ENCODE results near the gene PRKAG2.

Gene PRKAG2

DNA sequence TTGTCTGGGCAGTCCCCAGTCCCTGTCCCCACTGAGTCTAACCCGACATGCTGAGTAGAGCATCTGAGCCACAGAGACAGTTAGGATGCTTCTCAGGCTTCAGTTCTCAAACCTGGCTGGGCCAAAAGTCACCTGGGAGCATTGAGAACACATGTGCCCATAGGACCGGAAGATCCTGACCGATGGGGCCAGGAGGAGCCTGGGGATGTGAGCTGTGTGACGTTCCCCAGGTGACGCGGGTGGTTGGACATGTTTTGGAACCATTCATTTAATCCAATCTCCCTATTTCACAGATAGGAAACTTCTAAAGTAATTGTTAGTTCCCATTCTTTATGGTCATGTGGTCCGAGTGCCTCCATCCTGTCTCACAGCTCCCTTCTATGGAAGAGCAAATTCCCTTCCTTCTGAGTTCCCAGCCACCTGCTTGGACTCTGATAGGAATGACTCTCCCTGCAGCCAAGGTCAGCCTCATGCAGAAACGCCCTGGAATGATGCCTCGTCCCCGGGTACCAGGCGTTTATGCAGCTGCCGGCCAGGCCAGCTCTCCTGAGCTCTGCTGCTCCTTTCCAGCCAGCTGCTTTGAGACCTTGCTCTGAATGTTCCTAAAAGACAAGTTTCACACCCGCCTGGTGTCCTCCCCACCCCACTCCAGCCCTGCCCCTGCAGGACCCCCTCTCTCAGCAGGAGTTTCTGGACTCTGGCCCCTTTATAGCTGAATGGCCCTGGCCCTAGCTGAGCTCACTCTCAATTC, 190.7 kb downstream of the PRKAG2 start:
- peak; percentile 20 for DNase-seq

DNA sequence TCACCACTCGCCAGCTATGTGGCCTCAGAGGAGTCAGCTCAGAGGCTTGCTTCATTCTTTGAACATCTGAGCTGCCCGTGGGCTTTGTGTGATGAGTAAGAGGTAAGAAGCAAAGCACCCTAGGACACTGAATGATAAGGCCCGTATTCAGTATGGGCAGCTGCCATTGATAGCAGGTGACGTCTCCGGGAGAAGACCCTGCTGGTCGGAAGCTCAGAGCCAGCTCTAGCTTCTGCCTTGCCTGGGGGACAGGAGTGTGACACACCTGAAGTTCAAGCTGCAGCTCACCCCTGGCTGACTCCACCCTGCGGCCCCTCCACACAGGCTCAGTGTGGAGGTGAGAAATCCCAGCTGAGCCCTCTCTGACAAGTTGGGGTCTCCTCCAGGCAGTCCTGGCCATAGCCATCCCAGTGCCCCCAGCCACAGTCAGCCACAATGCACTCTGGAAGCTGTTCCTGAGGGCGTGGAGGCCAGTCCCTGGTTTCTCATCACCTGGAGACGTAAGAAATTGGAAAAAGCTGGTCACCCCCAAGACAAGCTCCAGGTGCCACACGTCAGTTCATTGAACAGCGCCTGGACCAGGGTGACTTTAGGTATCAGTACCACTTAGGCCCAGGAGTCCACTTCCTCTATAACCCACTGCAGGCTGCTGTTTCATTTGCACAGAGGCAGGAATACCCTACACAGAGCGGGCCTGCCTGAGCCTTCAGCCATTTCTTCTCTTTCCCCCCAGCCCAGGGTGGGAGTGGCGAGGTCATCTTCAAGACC, 192.3 kb downstream of the PRKAG2 start:
- DNase-seq = no peak

DNA sequence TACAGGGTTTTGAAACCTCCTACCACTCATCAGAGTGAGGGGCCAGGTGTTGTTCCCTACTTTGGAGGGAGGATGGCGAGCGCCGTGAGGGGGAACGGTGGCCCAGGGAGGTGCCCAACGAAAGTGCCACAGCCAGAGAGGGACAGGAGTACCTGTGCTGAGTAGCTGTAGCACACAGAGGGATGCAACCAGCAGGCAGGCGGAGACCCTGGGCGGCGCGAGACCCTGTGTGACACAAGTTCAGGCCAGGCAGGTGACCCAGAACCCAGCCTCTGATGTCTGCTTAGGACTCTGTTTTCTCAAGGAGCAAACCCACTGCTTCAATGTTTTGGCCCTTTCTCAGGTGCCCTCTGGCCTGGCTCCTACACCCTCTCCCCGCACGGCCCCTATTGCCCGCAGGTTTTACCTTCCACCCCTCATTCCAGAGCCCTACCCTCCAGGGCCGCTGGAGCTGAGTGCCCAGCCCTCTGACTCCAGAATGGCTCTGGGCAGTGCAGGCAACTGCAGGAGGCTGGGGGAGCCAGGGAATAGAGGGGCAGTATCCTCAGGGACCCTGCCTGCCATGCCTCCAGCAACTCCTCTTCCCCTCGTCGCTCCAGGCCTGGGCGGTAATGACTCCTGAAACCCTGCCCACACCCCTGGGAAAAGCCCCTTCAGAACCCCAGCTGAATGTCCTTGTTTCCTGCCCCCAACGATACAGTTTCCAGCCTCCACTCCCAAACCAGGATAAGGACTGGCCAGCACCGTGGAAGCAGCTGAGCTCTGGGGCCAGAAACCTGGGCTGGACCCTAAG, 193.1 kb downstream of the PRKAG2 start:
- no peak for DNase-seq

DNA sequence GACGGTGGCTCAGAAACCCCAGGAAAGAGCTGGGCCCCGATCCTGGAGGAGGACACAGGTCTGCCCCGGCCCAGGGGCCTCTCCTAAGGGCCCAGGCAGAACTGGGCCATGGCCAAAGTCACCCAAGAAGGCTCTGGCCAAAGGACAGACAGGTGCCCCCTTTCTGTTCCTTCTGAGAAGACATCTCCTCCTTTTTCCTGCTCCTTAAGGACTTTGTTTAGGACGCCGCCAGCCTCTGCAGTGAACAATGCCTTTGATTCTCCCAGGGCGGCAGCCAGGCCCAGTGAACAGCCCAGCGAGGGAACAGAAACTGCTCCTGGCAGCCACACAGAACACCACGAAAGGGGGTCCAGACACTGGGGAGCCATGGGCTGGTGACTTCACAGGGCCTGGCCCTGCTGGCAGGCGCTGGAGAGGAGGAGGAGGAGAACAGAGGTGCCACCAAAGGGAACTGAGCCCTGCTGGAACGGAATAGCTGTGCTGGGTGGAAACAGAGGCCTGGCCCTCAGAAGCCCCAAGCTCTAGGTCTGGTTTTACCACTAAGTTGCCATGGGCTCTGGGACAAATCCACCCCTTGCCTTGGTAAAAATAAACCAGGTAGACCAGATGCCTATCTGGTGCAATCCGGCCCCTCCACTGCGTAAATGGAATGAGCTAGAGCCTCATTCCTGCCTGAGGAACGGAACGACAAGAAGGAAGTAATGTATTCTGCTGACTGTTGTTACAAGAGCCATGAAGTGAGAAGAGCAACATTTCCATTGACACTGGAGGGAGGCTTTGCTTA, 193.9 kb downstream of the PRKAG2 start:
- no peak for DNase-seq

DNA sequence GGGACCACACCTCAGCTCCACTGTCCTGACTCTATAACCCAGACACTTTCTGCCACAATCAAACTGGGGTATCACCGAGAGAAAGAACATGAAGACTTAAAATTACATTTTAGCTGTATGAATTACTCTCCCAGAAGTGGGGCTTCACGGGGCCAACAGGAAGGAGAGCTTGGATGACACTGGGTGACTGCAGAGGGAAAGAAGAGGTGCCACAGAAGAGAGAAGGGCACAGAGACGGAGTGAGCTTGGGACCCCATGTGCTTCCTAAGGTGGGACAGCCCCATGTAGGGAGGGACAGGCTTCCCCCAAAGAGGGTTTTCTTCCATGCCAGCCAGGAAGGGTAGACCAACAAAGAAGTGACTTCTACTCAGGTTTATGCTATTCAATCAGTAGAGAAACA, 195.2 kb downstream of the PRKAG2 start:
- no peak for DNase-seq

DNA sequence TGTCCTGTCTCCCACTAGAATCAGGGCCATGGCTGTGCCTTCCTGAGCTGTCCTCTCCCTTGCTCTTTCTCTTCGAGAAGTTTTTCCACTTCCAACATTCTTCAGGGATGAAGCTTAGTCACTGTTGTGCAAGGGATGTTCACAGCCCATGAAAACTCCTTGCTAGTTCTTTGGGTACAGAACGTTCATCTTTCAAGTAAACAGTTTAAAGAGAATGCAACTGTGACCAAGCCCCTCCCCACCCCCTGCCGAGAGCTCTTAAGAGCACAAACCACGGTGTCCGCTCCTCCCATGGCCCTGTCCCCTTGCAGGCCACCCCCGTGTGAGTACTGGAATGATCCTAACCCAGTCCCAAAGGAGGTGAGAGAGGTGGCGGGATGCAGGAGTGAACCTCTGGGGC, 196.1 kb downstream of the PRKAG2 start:
- DNase-seq = no peak

DNA sequence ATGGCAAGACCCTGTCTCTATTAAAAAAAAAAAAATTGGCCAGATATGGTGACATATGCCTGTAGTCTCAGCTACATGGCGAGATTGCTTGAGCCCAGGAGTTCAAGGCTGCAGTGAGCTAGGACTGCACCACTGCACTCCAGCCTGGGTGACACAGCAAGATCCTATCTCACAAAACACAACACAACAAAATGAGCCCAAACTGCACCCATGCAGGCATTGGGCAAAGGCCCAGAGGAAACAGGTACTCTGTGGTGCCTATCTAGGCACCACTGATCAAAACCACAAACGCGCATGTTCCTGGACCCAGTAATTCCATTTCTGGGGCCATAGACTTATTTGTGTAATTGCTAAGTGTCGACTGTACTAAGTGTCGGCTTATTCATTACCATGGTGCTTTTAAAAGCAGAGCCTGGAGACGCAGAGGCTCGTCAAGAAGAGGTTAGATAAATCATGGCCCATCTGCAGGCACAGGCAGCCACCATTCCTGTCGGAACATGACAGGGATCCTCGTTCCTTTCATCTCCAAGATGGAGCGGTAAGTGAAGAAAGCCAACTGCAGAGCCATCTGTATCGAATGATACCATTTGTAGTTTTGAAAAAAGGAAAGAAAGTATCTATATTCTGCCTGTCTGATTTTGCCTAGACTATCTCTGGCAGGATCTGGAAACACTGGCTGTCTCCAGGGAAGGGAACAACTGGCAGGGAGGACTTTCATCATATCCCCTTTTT, 196.9 kb downstream of the PRKAG2 start:
- DNase-seq = no peak

DNA sequence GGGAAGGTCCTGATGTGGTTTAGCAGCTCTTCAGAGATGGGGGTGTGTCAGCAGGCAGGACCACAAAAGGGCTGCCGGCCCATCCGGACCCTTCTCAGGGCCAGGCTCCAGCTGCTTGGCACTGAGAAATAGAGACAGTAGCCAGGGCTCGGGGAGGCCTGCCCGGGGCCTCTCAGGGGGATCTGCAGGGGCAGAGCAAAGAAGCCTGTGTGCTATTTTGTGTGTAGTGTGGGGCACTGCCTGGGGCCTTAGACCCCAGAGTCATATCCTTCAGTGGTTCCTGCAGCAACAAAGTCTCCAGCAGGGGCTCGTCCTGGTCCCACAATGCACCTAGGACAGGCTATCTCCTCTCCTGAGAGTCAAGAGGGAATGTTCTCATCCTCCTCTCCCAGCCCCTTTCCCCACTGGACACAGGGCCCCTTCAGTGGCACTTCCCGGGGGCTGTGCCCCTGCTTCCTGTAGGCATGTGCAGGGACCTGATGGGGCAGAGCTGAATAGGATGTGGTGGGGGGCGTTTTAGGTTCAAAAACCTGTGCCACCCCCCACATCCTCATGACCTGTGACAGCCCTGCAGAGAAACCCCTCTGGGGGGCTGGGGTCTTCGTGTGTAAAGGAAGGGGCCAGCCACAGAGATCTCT, 197.7 kb downstream of the PRKAG2 start:
- DNase-seq = no peak

DNA sequence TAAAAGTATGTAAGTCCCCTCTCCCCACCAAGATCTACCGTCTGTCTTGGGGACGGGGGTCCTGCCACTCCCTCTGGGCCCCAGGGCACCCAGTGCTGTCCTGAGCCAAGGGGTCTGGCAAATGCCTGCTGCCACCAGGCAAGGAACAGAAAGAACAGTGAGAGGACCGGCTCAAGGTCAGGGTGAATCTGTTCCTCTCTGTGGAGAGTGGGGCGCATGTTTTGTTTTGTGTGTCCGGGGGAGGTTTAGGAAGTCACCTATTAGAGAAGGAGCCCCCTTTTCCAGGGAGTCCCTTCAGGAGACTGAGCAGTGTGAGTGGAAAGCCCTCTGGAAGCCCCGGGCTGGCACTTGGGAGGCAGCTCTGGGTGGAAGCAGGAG, 198.7 kb downstream of the PRKAG2 start:
- no peak for DNase-seq

DNA sequence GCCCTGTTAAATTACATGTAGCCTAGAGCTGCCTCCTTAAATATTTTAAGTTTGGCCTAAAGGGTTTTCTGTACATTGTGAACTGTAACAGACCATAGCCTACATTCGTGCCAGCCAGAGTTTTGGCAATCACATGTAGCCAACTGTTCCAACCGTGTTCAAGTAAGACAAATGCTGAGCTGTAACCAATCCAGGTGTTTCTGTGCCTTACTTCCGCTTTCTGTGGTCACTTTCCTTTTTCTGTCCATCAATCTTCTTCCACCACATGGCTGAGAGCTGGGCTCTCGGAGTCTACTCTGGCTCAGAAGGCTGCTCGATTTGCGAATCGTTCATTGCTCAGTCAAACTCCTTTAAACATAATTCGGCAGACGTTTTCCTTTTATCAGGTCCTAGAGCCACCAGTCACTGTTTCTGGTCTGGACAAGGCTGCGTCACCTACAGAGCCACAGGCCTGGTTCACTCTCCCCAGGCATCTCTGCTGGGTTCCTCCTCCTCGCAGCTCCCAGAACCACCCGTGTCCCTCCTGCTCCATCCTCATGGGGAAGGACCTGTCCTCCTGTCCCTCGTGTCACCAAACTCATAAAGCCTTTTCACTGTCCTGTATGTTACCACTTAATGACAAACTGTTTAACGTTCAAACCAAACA, 199.2 kb downstream of the PRKAG2 start:
- no peak for DNase-seq

DNA sequence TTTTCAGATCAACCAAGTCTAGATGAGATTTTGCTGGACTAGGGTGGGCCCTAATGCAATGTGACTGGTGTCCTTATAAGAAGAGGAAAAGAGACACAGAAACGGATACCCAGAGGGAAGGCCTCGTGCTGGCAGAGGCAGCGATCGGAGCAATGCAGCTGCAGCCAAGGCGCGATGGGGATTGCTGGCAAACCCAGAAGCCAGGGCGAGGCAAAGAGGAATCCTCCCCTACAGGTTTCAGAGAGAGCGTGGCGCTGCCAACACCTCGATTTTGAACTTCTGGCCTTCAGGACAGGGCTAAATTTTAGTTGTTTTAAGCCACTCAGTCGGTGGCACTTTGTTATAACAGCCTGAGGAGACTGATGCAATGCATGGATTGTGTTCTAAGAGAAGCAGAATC, 200.2 kb downstream of the PRKAG2 start:
- no peak for DNase-seq

DNA sequence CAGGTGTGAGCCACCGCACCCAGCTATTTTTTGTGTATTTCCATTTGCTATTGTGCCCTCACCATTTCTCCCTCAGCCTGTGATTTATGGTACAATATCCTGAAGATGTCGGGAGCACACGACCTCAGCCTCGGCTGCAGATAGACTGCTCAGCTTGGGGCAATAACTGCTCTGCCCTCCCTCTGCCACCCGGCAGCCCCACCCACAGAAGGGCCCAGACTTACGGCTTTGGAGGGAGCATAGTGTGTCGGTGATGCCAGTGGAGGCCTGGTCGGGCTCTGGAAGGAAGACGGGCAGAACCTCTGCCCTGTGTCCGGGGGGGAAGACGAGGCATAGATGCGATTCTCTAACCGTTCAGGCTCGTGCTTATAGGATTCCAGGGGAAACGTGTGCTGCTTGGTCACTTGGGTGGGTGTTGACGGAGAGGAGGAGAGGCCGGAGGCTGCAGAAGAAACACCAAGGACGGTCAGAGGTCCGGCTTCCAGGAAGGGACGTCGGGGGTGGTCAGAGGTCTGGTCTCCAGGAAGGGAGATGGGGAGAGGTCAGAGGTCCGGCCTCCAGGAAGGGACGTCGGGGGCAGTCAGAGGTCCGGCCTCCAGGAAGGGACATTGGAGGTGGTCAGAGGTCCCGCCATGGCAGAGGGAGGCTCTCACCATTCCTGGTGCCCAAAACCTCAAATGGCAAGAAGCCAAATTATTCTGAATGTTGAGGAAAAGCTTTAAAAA, 201.6 kb downstream of the PRKAG2 start:
- DNase-seq = no peak

DNA sequence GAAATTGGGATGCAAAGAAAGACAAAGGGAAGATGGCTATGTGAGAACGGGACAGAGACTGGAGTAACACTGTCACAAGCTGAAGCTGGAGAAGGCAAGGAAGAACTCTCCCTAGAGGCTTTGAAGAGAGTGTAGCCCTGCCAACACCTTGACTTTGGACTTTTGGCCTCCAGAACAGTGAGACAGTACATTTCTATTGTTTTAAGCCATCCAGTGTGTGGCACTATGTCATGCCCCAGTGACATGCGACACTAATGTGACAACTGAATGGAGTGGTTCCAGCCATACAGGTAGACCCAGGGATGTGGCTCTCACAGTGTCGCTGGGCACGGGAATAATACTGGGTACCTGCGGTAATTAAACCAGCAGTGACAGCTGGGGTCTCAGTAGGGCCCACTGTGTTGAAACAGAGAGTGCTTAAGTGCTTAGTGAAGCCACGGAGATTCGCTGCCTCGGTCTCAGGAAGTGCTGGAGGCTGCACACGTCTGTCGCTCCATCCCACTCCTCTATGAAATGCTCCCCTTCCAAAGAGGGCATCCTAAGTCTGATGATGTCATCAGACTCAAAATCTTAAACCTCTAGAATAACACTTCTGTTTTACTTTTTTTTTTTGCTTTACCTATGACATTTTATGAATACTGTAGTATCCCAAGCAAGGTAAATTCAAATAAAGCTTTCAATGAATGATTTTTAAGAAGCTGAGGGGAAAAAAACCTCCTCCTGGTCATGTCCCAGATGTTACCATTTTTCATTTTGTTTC, 202.6 kb downstream of the PRKAG2 start:
- DNase-seq = no peak

DNA sequence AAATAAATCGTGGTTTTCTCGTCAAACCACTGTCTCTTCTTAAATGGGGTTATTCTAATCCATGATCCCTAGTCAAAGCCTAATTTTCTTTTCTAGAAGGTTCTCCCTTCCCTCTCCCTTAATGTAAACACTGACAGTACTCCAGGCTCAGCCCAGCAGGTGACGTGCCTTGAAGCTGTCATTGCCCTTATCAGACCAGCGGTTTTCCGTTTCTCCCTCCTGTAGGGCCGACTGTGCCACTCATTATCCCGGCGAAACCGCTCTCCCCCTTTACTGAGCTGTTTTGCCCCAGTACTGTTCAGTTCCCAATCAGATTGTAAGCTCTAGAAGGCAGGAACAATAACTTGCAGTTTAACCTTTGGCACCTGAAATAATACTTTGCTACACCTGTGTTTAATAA, 203.7 kb downstream of the PRKAG2 start:
- DNase-seq = no peak

DNA sequence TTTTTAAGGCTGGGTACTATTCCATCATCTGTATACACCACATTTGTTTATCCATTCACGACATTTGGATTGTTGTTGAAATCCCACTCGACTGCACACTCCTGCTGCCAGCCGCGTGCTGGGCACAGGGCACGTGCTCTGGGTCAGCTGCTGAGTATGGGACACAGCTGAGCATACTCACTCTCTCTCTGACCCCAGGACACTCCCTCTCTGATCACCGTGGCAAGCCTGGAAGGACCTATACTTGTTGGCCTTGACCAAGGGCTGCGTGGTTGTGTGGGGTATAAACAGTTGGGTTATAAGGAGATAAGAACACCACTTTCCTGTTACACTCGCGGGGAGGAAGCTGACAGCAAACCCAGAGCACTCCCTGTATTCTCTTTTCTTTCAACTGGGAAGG, 204.2 kb downstream of the PRKAG2 start:
- no peak for DNase-seq

DNA sequence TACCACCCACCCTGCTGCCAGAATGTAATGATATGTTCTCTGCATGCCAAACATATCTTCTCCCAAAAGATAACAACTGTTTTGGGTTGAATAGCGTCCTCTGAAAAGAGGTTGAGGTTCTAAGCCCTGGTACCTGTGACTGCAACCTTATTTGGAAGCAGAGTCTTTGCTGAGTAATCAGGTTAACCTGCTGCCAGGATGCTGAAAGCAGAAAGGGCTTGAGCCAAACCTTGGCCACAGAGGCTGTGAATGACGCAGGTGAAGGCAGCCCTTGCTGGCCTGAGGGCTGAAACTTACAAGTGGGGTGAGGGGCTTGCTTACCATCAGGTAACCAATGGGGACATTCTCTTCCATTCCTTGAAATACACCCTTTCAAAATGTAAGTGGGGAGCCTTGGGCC, 205.4 kb downstream of the PRKAG2 start:
- DNase-seq = no peak

DNA sequence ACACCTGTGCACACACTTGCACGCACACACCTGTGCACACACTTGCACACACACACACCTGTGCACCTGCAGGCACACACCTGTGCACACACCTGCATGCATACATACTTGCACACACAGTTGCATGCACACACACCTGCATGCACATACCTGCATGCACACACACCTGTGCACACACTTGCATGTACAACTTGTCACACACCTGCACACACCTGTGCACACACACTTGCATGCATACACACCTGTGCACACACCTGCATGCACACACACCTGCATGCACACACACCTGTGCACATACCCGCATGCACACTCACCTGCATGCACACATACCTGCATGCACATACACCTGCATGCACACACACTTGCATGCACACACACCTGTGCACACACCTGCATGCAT, 207.2 kb downstream of the PRKAG2 start:
- no peak for DNase-seq

DNA sequence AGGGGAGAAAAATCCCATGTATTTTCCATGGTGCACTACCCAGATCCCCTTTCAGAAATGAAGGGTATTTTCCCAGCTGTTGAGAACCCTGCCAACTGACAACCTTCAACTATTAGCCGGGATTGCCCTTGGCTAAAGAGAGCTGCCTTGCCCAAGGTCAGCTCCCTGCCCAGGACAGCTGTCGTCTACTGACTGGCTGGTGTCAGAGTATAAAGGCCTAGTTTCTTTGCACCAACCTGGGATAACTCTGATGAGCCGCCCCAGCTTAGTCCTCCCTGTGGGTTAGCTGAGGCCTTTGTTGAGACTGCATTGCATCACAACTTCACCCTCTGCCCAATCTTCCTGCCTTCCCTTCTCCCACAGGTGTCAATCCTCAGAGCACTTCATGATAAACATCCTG, 210.0 kb downstream of the PRKAG2 start:
- DNase-seq = no peak

DNA sequence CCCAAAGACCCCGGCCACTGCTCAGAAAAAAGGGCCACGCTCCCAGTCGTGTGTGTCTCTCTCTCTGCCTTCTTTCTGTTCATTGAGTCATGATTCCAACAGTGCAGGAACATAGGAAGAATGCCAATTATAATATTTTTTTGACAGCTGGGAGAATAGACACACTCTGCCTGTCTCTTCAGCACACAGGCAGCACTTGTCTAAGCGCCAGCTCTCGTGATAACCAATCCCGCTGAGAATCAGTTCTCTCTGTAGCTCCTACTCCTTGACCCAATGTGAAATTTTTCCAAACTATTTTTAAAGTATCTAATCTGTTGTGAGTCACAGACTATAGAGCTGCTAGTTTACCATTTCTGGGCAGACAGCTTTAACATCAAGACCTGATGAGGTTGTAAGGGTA, 211.5 kb downstream of the PRKAG2 start:
- no peak for DNase-seq

DNA sequence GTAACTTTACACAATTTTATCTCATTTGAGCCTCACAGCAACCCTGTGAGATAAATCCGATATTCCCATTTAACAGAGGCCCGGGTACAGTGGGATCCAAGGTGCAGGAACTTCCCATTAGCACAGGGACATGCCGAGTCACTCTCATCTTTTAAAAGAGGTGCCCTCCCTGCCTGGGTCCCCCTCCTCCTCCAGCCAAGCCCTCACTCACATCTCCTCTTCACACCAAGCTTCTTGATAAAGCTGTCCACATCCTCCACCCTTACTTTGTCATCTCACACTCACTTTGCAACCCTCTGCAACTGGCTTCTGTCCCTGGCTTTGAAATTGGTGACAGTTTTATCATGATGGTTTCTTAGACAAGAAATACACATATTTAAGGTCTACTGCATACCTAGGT, 212.6 kb downstream of the PRKAG2 start:
- DNase-seq = no peak

Data from NCI-H69 (cell line).